Erythroblast (primary cell): Measurements from ENCODE around the gene RBM10.
"Not testable (repeated sequence)": the region's sequence is repeated elsewhere in the genome, so short reads cannot be mapped to it uniquely, and the experiment has no call there.

Source experiments
- DNase-seq, 2 experiments: peaks; one replicate each; lab custom pipeline; 2025; lab: John Stamatoyannopoulos, UW
- GATA1 ChIP-seq: IDR thresholded peaks from 2 replicates; pipeline ENCODE4 v1.6.1; 2011; ENCODE audit warnings: low read depth, mild to moderate bottlenecking, control low read depth, low read length, moderate library complexity
- POLR2A ChIP-seq: IDR thresholded peaks from 2 replicates; pipeline ENCODE4 v1.6.1; 2011; ENCODE audit warnings: mild to moderate bottlenecking, low read length

Gene RBM10

GRCh38 chrX:47144626-47145394, at the start of gene RBM10, which contains the start of gene NDUFB11:
RBM10 (plus strand) TSS chrX:47145221; CDS start chrX:47147482, 2,261 bp downstream.
NDUFB11 (minus strand) TSS chrX:47144702; CDS start chrX:47144679, 23 bp downstream.
- peak; percentile 95 for DNase-seq
- TF ChIP-seq POLR2A (peak; percentile 81), GATA1 (no peak)

DNA sequence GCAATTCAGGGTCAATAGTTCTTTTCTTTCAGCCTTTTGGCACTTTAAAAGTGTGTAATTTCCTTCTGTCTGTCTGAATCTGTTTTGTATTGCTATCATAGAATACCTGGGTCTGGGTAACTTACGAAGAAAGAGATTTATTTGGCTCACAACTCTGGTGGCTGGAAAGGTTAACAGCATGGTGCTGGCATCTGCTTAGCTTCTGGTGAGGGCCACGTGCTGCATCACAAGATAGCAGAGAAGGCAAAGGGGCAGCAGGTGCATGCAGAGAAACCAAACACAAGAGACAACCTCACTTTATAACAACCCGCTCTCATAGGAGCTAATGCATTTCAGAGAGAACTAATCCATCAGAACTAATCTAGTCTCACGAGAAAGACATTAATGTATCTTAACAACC, 48.0 kb upstream of the RBM10 start:
- TF ChIP-seq POLR2A = no peak
- TF ChIP-seq GATA1 = no peak
- DNase-seq = no peak

DNA sequence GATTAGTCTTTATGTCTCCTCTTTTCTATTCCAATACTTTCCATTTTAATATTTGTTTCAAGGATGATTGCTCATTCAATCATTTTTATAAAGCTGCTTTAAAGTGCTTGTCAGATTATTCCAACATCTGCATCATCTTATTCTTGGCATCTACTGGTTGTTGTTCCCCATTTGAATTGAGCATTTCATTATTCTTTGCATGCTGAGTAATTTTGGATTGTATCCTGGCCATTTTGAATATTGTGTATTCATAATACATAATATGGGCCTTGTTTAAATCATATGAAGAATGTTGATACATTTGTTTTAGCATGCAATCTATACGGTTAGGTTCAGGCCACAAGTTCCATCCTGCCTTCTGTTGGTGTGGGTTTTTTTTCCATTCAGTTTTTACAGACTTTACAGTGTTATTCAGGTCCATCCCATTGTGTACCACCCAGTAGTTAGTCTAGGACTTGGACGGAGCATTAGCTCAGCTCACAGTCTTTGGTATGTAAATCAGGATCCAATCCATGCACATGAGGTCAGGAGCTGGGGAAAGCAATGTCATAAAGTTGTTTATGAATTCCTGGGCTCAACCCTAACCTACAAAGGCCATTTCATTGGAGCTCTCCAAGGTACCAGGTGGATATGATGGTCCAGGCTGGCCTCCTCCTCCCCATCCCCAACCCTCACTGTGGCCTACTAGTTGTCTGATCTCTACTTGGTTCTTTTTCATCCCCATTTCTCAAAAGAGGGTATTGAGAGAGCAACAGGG, 46.5 kb upstream of the RBM10 start:
- no peak for DNase-seq
- TF ChIP-seq POLR2A = no peak
- no peak for TF ChIP-seq GATA1

GRCh38 chrX:47101206-47101605, 43.8 kb upstream of the RBM10 start:
- DNase-seq = no peak
- TF ChIP-seq POLR2A (no peak), GATA1 (no peak)

DNA sequence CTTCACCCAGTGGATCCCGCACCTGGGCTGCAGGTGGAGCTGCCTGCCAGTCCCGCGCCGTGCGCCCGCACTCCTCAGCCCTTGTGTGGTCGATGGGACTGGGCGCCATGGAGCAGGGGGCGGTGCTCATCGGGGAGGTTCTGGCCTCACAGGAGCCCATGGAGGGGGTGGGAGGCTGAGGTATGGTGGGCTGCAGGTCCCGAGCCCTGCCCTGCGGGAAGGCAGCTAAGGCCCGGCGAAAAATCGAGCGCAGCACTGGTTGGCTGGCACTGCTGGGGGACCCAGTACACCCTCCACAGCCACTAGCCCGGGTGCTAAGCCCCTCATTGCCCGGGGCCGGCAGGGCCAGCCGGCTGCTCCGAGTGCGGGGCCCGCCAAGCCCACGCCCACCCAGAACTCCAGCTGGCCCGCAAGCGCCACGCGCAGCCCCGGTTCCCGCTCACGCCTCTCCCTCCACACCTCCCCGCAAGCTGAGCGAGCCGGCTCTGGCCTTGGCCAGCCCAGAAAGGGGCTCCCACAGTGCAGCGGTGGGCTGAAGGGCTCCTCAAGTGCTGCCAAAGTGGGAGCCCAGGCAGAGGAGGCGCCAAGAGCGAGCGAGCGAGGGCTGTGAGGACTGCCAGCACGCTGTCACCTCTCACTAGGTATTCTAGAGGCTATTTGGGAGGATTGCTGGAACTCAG, 33.9 kb upstream of the RBM10 start:
- DNase-seq = not testable (repeated sequence)

DNA sequence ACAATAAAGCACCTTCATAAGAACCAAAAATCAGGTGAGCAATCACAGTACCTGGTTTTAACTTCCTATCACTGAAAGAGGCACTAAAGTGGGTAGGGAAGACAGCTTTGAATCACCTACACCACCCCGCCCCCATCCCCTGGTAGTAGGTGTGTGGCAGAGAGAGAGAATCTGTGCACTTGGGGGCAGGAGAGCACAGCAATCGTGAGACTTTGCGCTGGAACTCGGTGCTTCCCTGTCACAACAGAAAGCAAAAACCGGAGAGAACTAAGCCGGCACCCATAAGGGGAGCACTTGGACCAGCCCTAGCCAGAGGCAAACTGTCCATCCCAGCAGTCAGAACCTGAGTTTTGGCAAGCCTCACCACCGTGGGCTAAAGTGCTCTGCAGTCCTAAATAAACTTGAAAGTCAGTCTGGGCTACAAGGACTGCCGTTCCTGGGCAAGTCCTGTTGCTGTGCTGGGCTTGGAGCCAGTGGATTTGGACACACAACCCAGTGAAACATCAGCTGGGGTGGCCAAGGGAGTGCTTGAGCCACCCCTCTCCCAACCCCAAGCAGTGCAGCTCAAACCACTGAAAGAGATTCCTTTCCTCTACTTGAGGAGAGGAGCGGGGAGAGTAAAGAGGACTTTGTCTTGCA, 32.6 kb upstream of the RBM10 start:
- no peak for DNase-seq
- TF ChIP-seq POLR2A (no peak), GATA1 (no peak)

GRCh38 chrX:47116551-47117110, 28.4 kb upstream of the RBM10 start:
- not testable (repeated sequence) for DNase-seq

GRCh38 chrX:47124466-47124865, 20.6 kb upstream of the RBM10 start:
- DNase-seq = not testable (repeated sequence)

GRCh38 chrX:47129157-47129898, 15.7 kb upstream of the RBM10 start:
- TF ChIP-seq GATA1 (no peak), POLR2A (peak; percentile 73)

GRCh38 chrX:47129899-47130358, 15.1 kb upstream of the RBM10 start:
- DNase-seq = no peak
- TF ChIP-seq POLR2A (no peak), GATA1 (no peak)

More at GRCh38 chrX:47129157-47129898, 15.7 kb upstream of the RBM10 start:
- peak; percentile 95 for DNase-seq

DNA sequence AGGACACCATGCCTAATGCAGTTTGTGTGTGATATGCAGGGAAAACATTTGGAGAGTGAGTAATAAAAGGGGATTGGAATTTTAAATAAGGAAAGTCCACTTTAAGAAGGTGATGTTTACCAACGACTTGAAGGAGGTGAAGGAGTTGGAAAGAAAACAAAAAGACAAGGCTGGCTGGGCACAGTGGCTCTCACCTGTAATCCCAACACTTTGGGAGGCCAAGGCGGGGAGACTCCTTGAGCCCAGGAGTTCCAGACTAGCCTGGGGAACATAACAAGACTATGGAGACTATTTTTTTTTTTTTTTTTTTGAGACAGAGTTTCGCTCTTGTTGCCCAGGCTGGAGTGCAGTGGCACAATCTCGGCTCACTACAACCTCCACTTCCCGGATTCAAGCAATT, 11.5 kb upstream of the RBM10 start:
- DNase-seq = no peak
- TF ChIP-seq POLR2A (no peak), GATA1 (no peak)

- DNase-seq = peak in 1 of 2 experiments; percentile 16
These were observed 9.4 kb upstream of the RBM10 start for GRCh38 chrX:47135650-47136049.

- no peak for TF ChIP-seq POLR2A
- no peak for TF ChIP-seq GATA1
- no peak for DNase-seq
These were observed 6.8 kb upstream of the RBM10 start for GRCh38 chrX:47138171-47138570.
